Esophagus (tissue), 2 donors: ENCODE results near the gene CNPY1. TPM values are rescaled to one million over a fixed set of nuclear protein-coding genes. Genes with fewer than 3 reads are reported as not detected.

ENCODE experiments used
- H3K27ac ChIP-seq, 2 donors: one replicate each; pipeline ENCODE4 v1.5.1; 2013; ENCODE audit warnings: low read depth in 2 of 2, mild to moderate bottlenecking in 2 of 2, inconsistent platforms in 1 of 2, low read length in 1 of 2, moderate library complexity in 1 of 2
- H3K27me3 ChIP-seq, 2 donors: one replicate each; pipeline ENCODE4 v1.6.1; 2013; ENCODE audit warnings: low read length in 2 of 2, control low read depth in 1 of 2, mild to moderate bottlenecking in 1 of 2; ENCODE audit not compliant: insufficient read depth in 2 of 2, control insufficient read depth in 1 of 2
- H3K36me3 ChIP-seq, 2 donors: one replicate each; pipeline ENCODE4 v1.6.1; 2013; ENCODE audit warnings: low read length in 1 of 2; ENCODE audit not compliant: control insufficient read depth in 2 of 2, insufficient read depth in 2 of 2
- H3K4me1 ChIP-seq, 2 donors: one replicate each; pipeline ENCODE4 v1.6.1; 2013; ENCODE audit warnings: low read length in 1 of 2; ENCODE audit not compliant: control insufficient read depth in 2 of 2, insufficient read depth in 2 of 2
- H3K4me3 ChIP-seq, 2 donors: one replicate each; pipeline ENCODE4 v1.5.1; 2013; ENCODE audit warnings: low read length in 2 of 2, mild to moderate bottlenecking in 2 of 2, low read depth in 1 of 2, moderate library complexity in 1 of 2
- H3K9me3 ChIP-seq, 2 donors: one replicate each; pipeline ENCODE4 v1.6.1; 2013; ENCODE audit warnings: mild to moderate bottlenecking in 2 of 2, low read depth in 1 of 2, low read length in 1 of 2, moderate library complexity in 1 of 2; ENCODE audit not compliant: control insufficient read depth in 2 of 2, insufficient read depth in 1 of 2
- WGBS, 2 donors: extraction: QIAGEN DNeasy Blood & Tissue Kit; methylation state at CpG; one replicate each; pipeline ENCODE4 v1.1.7; 2013; 5-methylcytosine and 5-hydroxymethylcytosine counted together
- polyA plus RNA-seq, 2 donors: library from polyadenylated mRNA; stranded (reverse); fragments of 200-250 nt; gene quantifications; one replicate each; pipeline ENCODE4 v1.2.3, GENCODE V29; 2013
- donor health status: healthy with polysubstance abuse.
- donor health status: Bipolar disorder and iron deficiency.

CNPY1 gene
- polyA plus RNA-seq, 2 donors = not detected

DNA sequence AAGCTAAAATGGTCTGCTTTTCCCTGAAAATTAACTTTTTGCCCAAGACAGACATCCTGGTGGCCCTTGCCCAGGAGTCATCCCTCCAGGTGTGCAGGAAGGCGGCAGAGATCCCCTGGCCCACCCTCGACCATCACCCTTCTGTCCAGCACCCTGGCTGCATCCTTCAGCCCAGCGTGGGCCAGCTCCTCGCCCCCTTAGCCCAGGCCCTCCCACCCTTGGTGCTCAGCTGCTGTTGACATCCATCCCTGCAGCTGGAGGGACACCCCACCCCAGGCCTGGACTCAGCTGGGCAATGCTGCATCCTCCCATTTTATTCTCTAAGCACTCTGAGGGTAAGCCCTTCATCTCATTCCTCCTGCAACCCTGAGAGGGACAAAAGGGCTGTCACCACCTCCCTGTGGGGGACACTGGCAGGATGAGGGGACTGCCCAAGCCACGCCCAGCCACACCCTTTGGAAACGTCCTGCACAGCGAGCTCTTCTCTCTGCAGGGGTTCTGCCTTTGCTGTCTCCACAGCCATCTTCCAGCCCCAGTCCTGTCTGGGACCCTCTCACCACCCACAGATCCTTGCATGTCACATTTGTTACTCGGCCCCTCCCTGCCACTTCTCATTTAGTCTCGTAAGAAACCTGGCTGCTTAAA, 57.8 kb downstream of the CNPY1 start:
- peaks cover 5 to 7% of the 10 kb centered on the region in 2 donors for H3K4me1 ChIP-seq
- H3K27me3 ChIP-seq = peaks cover 0 to 4% of the 10 kb centered on the region in 2 donors
- H3K9me3 ChIP-seq = no peaks in the 10 kb centered on the region
- H3K36me3 ChIP-seq = no peaks in the 10 kb centered on the region
- 53 to 54% methylated on average over 8 to 9 of the region's 9 CpGs for WGBS, 2 donors
- no peak overlapping the region for H3K27ac ChIP-seq
- H3K4me3 ChIP-seq = no peak overlapping the region

DNA sequence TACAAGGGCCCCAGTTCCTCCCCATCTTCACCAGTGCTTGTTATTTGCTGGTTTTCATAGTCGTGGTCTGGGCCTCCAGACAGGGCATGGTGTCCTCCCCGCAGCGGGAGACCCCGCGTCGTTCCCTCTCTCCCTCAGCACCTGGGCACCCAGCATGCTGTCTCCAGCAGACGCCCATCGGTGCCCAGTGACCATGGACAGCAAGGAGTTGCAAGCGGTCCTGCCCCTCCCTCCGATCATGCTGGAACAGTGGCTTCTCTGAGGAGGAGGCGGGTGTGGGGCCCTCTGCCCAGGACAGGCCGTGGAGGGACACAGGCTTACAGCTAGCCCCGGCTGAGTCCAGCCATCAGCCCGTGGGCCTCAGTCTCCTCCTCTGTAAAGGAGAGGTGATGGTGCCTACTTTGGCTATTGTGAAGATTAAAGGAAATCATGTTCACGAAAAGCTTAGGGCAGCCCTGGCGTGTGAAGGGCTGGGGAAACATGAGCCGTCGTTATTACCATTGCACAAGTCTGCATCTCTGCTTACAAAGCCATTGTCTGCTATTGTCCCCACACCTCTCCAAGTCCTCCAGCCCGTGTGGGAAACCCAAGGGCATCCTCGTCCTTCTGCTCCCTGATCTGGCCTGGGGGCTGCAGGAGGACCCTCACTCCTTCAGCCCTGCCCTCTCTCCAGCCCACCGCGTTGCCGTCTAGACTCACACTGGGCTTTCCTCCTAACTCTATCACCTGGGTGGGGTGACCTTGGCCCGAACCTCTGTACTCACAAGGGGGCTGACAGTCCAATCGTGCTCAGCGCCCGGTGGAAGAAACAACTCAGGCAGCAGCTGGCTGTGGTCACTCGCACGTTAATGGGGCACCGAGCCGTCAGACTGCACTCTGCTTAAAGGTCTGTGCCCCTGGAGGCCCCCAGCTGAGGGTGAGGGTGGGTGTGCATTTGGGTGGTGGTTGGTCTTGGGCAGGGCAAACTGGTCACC, 58.6 kb downstream of the CNPY1 start:
- no peaks in the 10 kb centered on the region for H3K9me3 ChIP-seq
- peaks cover 0 to 4% of the 10 kb centered on the region in 2 donors for H3K27me3 ChIP-seq
- H3K27ac ChIP-seq = no peak overlapping the region
- no peaks in the 10 kb centered on the region for H3K36me3 ChIP-seq
- no peak overlapping the region for H3K4me3 ChIP-seq
- WGBS, 2 donors = 83 to 87% methylated on average over 31 of the region's 31 CpGs
- H3K4me1 ChIP-seq = peaks cover 5 to 7% of the 10 kb centered on the region in 2 donors

DNA sequence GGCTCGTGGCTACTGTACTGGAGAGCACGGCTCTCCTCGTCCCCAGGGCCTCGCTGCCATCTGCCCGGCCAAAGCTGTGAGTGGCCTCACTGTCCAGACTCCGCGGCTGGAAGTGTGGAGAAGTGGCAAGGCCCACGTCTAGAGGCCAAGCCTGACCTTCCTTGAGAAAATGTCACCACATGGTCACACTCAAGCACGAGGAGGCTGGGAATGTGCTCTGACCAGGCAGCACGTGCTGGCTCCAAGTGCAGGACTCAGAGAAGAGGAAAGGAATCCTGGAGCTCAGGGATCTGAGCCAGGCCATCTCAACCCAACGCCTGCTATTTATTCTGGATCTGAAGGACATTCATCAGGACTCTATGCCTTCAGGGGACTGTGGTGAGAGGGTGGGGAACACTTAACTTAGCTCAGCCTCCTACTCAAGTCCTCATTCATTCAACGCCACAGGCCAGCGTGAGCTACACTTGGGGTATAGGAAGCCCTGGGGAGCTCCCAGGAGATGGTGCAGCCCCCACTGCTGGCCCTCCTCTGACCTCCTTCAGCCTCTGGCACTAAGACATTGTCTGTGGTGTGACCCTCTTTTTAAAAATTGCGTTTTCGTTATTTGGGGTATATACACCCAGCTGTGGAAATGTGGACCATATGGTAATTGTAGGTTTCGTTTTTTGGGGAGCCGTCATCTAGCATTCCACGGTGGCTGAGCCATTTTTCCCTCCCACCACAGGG, 59.4 kb downstream of the CNPY1 start:
- WGBS, 2 donors = 84 to 87% methylated on average over 18 of the region's 18 CpGs
- Histone ChIP-seq H3K27me3 (peaks cover 0 to 4% of the 10 kb centered on the region in 2 donors), H3K9me3 (peaks cover 0 to 6% of the 10 kb centered on the region in 2 donors), H3K4me3 (no peak overlapping the region), H3K4me1 (peaks cover 5 to 7% of the 10 kb centered on the region in 2 donors), H3K27ac (no peak overlapping the region), H3K36me3 (no peaks in the 10 kb centered on the region)

DNA sequence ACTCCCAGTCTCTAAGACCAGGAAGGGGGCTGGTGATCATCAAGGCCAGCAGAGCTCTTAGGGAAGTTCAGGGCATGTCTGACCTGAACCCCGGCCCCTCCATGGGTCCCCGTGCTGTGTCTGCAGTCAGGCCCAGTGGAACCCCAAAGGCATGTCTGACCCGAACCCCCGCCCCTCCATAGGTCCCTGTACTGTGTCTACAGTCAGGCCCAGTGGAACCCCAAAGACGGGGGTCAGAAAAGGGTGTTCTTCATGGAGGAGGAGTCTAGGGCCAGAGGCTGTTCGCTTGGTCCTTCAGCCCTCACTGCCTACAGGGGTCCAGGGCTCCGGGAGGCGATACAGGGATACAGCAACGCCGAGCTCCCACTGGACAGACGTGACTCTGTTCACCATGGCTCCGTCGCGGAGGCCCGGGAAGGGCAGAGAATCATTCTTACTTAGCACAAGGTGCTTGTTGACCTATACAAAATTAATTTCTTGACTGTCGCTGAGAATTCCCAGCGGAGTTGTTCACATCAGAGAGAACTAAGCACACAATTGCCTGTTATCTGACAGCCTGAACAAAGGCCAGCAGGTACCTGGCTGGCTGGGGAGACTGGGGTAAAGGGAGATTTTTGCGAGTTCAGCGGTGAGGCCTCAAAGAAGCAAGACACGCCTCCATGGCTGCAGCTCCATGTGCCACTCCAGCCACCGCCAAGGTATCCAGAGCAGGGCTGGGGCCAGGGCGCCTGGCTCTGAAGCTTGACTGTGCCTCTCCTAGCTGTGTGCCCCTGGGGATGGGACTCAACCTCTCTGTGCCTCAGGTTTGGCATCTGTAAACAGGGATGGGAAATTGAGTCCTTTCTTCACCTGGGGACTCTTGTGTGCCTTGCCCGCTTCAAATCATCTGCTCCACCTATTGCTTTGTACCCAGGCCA, 61.6 kb downstream of the CNPY1 start:
- 75 to 89% methylated on average over 23 of the region's 23 CpGs for WGBS, 2 donors
- Histone ChIP-seq H3K27me3 (no peaks in the 10 kb centered on the region), H3K4me3 (no peak overlapping the region)

DNA sequence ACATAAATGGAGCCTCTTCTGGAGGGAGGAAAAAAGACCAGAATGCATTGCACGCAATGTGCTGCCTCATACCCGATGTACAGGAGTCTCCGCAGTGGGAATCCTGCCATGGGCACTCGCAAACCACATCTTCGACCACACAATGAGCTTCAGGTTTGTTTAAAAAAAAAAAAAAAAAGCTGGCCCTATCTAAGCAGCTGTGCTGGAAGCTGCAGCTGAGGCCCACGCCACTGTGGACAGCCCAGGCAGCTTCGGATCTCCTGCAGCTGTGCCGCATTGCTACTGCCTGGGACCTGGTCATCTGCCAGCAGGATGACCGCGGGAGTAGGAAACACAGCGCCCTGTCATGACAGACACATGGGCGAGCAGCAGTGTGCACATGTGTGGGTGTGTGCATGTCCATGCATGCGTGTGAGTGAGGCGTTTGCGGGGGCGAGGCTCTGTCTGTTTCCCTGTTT, 62.5 kb downstream of the CNPY1 start:
- Histone ChIP-seq H3K36me3 (no peaks in the 10 kb centered on the region), H3K4me1 (no peaks in the 10 kb centered on the region), H3K27ac (no peak overlapping the region), H3K9me3 (peaks cover 0 to 6% of the 10 kb centered on the region in 2 donors), H3K27me3 (no peaks in the 10 kb centered on the region), H3K4me3 (no peak overlapping the region)
- 33 to 46% methylated on average over 16 of the region's 16 CpGs for WGBS, 2 donors

More for the DNA sequence above, 61.6 kb downstream of the CNPY1 start:
- peaks cover 0 to 6% of the 10 kb centered on the region in 2 donors for H3K9me3 ChIP-seq
- H3K36me3 ChIP-seq = no peaks in the 10 kb centered on the region
- no peak overlapping the region for H3K27ac ChIP-seq
- no peaks in the 10 kb centered on the region for H3K4me1 ChIP-seq

DNA sequence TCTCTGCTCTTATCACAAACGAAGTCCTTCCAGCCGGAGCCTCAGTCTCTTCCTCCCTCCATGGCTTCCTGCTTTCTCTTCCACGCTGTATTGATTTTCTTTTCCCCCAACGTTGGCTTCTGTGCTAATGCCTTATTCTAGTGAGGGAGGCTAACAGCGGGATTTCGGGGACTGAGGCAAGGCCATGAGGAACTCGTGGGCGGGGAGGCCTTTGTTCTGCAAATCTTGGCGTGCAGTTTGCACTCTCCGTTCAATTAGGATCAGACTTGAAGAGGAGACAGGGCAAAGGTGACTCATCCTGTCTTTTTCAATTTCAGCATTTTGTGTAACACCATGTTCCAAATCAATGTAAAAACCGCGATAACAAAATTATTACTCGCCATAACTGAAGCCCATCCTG, 63.1 kb downstream of the CNPY1 start:
- Histone ChIP-seq H3K27ac (no peak overlapping the region), H3K9me3 (peaks cover 0 to 6% of the 10 kb centered on the region in 2 donors), H3K4me3 (no peak overlapping the region), H3K4me1 (no peaks in the 10 kb centered on the region), H3K36me3 (no peaks in the 10 kb centered on the region), H3K27me3 (no peaks in the 10 kb centered on the region)
- 22 to 26% methylated on average over 13 of the region's 13 CpGs for WGBS, 2 donors

DNA sequence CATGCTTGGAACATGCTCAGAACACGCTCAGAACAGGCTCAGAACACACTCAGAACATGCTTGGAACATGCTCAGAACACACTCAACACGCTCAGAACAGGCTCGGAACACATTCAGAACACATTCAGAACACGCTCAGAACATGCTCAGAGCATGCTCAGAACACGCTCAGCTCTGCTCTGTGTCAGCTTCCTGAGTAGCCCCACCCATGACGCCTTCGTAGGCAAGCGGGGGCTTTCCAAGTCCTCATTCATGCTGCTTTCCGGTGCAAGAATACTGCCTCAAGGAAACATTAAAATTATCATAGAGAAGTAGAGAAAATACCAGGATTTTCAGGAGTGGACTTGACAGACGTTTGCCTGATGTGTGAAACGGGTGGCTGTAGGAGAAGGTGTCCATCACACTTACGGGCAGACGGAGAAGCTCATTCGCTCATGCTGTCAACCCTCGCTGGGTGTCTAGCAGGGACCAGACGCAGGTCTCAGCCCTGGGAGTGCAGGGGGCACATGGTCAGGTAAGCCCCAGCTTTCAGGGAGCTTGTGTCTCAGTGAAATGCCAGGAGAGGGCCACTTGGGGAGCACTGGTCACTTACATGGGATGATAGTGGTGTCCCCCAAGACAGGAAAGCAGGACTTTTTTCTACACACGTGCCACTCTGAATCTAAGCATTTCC, 63.7 kb downstream of the CNPY1 start:
- no peaks in the 10 kb centered on the region for H3K4me1 ChIP-seq
- H3K27ac ChIP-seq = no peak overlapping the region
- H3K36me3 ChIP-seq = no peaks in the 10 kb centered on the region
- H3K4me3 ChIP-seq = no peak overlapping the region
- peaks cover 0 to 6% of the 10 kb centered on the region in 2 donors for H3K9me3 ChIP-seq
- no peaks in the 10 kb centered on the region for H3K27me3 ChIP-seq
- 63 to 66% methylated on average over 17 of the region's 17 CpGs for WGBS, 2 donors

DNA sequence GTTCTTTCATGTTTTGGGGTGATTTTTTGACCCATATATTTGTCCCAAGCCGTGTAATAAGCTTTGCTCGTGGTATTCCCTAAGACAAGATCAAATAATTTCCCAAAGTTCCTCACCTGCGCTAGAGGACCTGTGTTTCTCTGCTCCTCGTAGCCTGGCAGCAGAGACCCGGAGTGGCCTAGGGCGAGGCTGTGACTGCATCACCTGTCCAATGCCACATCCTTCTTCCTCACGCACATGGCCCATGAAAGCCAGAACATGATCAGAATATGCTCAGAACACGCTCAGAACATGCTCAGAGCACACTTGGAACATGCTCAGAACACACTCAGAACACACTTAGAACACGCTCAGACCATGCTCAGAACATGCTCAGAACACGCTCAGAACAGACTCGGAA, 64.6 kb downstream of the CNPY1 start:
- Histone ChIP-seq H3K27me3 (no peaks in the 10 kb centered on the region), H3K4me3 (no peak overlapping the region), H3K27ac (no peak overlapping the region), H3K36me3 (no peaks in the 10 kb centered on the region), H3K9me3 (peaks cover 0 to 6% of the 10 kb centered on the region in 2 donors), H3K4me1 (no peaks in the 10 kb centered on the region)
- WGBS, 2 donors = 88 to 92% methylated on average over 11 of the region's 11 CpGs
